Pancreas (tissue), 10 donors: ENCODE data around the gene SMIM14. TPM values are rescaled to one million over a fixed set of nuclear protein-coding genes. Genes with fewer than 3 reads are reported as not detected.

ENCODE experiments used
- ATAC-seq, 4 donors: fragments of 200-7000 bp; cut with Tn5 transposase; one replicate each; pipeline versions ENCODE4 v1.8.0 to v1.9.1; 2020; ENCODE audit warnings: mild to moderate bottlenecking in 4 of 4, moderate library complexity in 4 of 4
- DNase-seq, 6 donors: peaks; one replicate each; pipeline ENCODE4 v3.0.0-alpha.2; 2020
- FAIRE-seq: peaks from 2 replicates; lab custom pipeline; 2012; peaks lifted over from hg19 to GRCh38; lab: Jason Lieb, UNC
- H3K27ac ChIP-seq, 4 donors: fragments of 200-600 bp; sonication (generic); 1 replicate in 3 of 4; 2 replicates in 1 of 4; pipeline versions ENCODE4 v1.5.0 to v1.8.0; 2020
- H3K27me3 ChIP-seq, 4 donors: fragments of 200-600 bp; one replicate each; pipeline ENCODE4 v1.8.0; 2021
- H3K36me3 ChIP-seq, 3 donors: fragments of 200-600 bp; sonication (generic) in 1 of 3; one replicate each; pipeline versions ENCODE4 v1.5.0 to v1.8.0; 2020 to 2021
- H3K4me1 ChIP-seq, 3 donors: fragments of 200-600 bp; one replicate each; pipeline ENCODE4 v1.8.0; 2021
- H3K4me3 ChIP-seq, 4 donors: fragments of 200-600 bp; sonication (generic) in 2 of 4; one replicate each; pipeline versions ENCODE4 v1.5.0 to v1.8.0; 2020 to 2021
- H3K9me3 ChIP-seq, 4 donors: fragments of 200-600 bp; one replicate each; pipeline ENCODE4 v1.8.0; 2021
- WGBS, 2 donors: extraction: QIAGEN DNeasy Blood & Tissue Kit; methylation state at CpG; one replicate each; pipeline ENCODE4 v1.1.7; 2013; 5-methylcytosine and 5-hydroxymethylcytosine counted together
- intact Hi-C, 3 donors: fragments of 100-400 bp; cut with DNase I; formaldehyde crosslinking; loops; one replicate each; pipeline versions ENCODE4 v1.11.1 to v1.14.2; 2022
- polyA plus RNA-seq, 2 donors: library from polyadenylated mRNA; stranded (reverse); fragments of 200-250 nt; gene quantifications; one replicate each; pipeline ENCODE4 v1.2.3, GENCODE V29; 2013
- total RNA-seq, 6 donors: library from RNA; stranded (reverse); fragmentation: NEBNext Ultra II Directional in 4 of 6; extraction: Animal tissue kit (Norgen Biotek cat#: 25700) in 4 of 6; gene quantifications; one replicate each; pipeline versions ENCODE4 v1.2.1 to v1.2.4, GENCODE V29; 2021 to 2023
- TF ChIP-seq, protein P1 (sequence below), 4 donors: fragments of 200-600 bp; sonication (generic) in 3 of 4; IDR thresholded peaks; one replicate each; pipeline versions ENCODE4 v1.5.0 to v1.8.0; 2021; ENCODE audit warnings: antibody characterized with exemption in 4 of 4
- donor health status: healthy with polysubstance abuse.
- donor health status: DM: no; HTN: no; CAD: no; lungs with moderate emphysema.
- donor health status: DM: no; HTN: no; CAD: no.
- donor health status: control.
- donor health status: control.
- donor health status: Bipolar disorder and iron deficiency.
- donor health status: DM: yes; HTN: yes; CAD: no.
- donor health status: DM: no; HTN: no; CAD: no.
- donor health status: DM: no; HTN: no; CAD: no.
- donor health status: DM: yes; HTN: yes; CAD: no.

The SMIM14 gene
- total and polyA plus RNA-seq, 8 donors, result 14.3 to 53.6 (median 44.5) TPM

GRCh38 chr4:39614487-39615162 lies 24.0 kb downstream of the SMIM14 start:
- Histone ChIP-seq H3K27ac (peak overlapping the region in 2 of 4 donors; percentile 11 to 47), H3K4me3 (no peak overlapping the region), H3K36me3 (peaks cover 0 to 3% (median 0%) of the 10 kb centered on the region in 3 donors), H3K9me3 (no peaks in the 10 kb centered on the region), H3K4me1 (peaks cover 0 to 20% (median 9%) of the 10 kb centered on the region in 3 donors), H3K27me3 (no peaks in the 10 kb centered on the region)
- intact Hi-C loops, result no loop called here
- TF ChIP-seq, protein P1, sequence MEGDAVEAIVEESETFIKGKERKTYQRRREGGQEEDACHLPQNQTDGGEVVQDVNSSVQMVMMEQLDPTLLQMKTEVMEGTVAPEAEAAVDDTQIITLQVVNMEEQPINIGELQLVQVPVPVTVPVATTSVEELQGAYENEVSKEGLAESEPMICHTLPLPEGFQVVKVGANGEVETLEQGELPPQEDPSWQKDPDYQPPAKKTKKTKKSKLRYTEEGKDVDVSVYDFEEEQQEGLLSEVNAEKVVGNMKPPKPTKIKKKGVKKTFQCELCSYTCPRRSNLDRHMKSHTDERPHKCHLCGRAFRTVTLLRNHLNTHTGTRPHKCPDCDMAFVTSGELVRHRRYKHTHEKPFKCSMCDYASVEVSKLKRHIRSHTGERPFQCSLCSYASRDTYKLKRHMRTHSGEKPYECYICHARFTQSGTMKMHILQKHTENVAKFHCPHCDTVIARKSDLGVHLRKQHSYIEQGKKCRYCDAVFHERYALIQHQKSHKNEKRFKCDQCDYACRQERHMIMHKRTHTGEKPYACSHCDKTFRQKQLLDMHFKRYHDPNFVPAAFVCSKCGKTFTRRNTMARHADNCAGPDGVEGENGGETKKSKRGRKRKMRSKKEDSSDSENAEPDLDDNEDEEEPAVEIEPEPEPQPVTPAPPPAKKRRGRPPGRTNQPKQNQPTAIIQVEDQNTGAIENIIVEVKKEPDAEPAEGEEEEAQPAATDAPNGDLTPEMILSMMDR (IDR thresholded peaks at IDR 0.05), result no peak
- no peak for DNase-seq
- ATAC-seq, result peak in 3 of 4 donors; percentile 60 to 85 (median 81)
- WGBS, 2 donors, result 78 to 80% methylated on average over 3 of the region's 3 CpGs
- FAIRE-seq, result no peak

DNA sequence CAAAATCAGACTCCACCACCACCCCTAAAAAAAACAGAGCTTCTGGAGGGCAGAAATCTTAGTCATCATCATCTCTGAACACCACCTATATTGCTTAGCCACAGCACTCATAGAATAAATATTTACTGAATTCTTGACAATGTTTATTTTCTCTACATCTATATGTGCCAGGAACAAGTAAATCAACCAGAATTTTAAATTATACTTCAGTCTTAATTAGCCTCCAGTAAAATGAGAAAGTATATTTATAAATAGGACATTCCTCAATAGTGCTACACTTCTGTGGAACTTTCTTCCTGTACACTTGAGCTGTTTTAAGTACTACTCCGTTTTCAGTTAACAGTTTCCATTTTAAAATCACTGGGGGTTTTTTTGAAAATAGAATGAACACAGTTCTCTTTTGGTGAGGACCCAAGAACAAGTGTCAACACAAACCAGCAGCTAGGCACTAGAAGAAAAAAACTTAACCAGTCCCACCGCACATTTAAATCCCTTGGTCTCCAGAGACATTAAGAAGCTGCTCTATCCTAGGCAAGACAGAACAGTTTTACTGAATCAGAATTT lies 25.5 kb downstream of the SMIM14 start:
- peaks cover 0 to 3% (median 0%) of the 10 kb centered on the region in 3 donors for H3K36me3 ChIP-seq
- 52 to 55% methylated on average over 2 of the region's 2 CpGs for WGBS, 2 donors
- H3K4me1 ChIP-seq, result peaks cover 0 to 20% (median 9%) of the 10 kb centered on the region in 3 donors
- H3K9me3 ChIP-seq, result no peaks in the 10 kb centered on the region
- H3K27ac ChIP-seq, result no peak overlapping the region
- TF ChIP-seq, protein P1 (IDR thresholded peaks at IDR 0.05), result no peak
- DNase-seq (no peak), ATAC-seq (peak in 1 of 4 donors; percentile 23), FAIRE-seq (no peak)
- no peaks in the 10 kb centered on the region for H3K27me3 ChIP-seq
- H3K4me3 ChIP-seq, result no peak overlapping the region
- intact Hi-C loops, result no loop called here

DNA sequence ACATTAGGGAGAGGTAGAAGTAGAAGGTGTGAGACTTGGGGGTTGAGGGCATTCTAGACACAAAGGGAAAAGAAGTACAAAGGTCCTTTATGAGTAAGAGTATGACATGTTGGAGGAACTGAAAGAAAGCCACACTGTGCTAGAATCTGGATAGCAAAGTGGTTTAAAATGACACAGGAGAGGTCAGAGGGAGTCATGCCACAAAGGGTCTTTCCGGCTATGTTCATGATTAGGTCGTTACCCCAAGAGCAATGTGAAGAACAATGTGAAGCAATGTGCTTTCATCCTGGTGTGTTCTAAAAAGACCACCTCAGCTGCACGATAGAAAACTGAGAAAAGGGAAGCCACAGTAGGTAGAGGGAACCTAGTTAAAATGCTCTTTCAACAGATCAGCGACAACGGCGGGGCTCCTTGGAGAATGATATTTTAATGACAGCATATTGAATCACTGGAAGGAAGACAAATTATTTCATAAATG lies 29.2 kb downstream of the SMIM14 start:
- DNase-seq (no peak), FAIRE-seq (no peak), ATAC-seq (peak in 2 of 4 donors; percentile 37 to 43)
- no peak overlapping the region for H3K27ac ChIP-seq
- H3K4me3 ChIP-seq, result no peak overlapping the region
- peaks cover 0 to 10% (median 0%) of the 10 kb centered on the region in 3 donors for H3K4me1 ChIP-seq
- H3K36me3 ChIP-seq, result peaks cover 0 to 5% (median 3%) of the 10 kb centered on the region in 3 donors
- intact Hi-C loops, result loop anchor here in 1 of 3 donors (10.0 kb wide), 1 partner anchor 135 kb away; no protein-coding TSS in a partner anchor
- 85 to 92% methylated on average over 6 of the region's 6 CpGs for WGBS, 2 donors
- TF ChIP-seq, protein P1 (IDR thresholded peaks at IDR 0.05), result no peak
- no peaks in the 10 kb centered on the region for H3K27me3 ChIP-seq
- H3K9me3 ChIP-seq, result no peaks in the 10 kb centered on the region

DNA sequence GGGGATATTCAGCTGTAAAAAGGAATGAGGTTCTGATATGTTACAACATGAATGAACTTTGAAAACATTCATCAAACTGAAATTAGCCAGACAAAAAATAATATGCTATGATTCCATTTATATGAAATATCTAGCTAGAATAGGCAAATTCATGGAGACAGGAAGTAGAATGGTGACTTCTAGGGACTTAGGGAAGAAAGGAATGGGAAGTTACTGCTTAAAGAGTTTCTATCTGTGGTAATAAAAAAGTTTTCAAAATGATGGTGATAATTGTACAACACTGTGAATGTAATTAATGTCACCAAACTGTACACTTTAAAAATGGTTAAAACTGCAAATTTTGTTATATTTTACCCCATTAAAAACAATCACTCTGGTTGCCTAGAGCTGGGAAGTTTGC lies 30.2 kb downstream of the SMIM14 start:
- intact Hi-C loops, result loop anchor here in 1 of 3 donors (10.0 kb wide), 1 partner anchor 134 kb away; no protein-coding TSS in a partner anchor
- Histone ChIP-seq H3K36me3 (peaks cover 0 to 15% (median 8%) of the 10 kb centered on the region in 3 donors), H3K27me3 (no peaks in the 10 kb centered on the region), H3K4me1 (peaks cover 0 to 4% (median 0%) of the 10 kb centered on the region in 3 donors), H3K27ac (no peak overlapping the region), H3K9me3 (no peaks in the 10 kb centered on the region), H3K4me3 (no peak overlapping the region)
- ATAC-seq (no peak), FAIRE-seq (no peak), DNase-seq (no peak)
- TF ChIP-seq, protein P1 (IDR thresholded peaks at IDR 0.05), result no peak
